Suprapubic skin (tissue), 4 donors: ENCODE data around the gene HIF1AN. TPM values are rescaled to one million over a fixed set of nuclear protein-coding genes. Genes with fewer than 3 reads are reported as not detected.

ENCODE experiments used
- DNase-seq, 2 donors: peaks; one replicate each; pipeline ENCODE4 v3.0.0-alpha.2; 2019; ENCODE audit warnings: low spot score in 2 of 2
- H3K27ac ChIP-seq: fragments of 200-600 bp; sonication (generic); one replicate; pipeline ENCODE4 v1.5.1; 2019
- H3K27me3 ChIP-seq: fragments of 200-600 bp; sonication (generic); one replicate; pipeline ENCODE4 v1.5.1; 2019
- H3K36me3 ChIP-seq: fragments of 200-600 bp; sonication (generic); one replicate; pipeline ENCODE4 v1.5.1; 2019
- H3K4me1 ChIP-seq: fragments of 200-600 bp; sonication (generic); one replicate; pipeline ENCODE4 v1.5.1; 2019
- H3K4me3 ChIP-seq: fragments of 200-600 bp; sonication (generic); one replicate; pipeline ENCODE4 v1.5.1; 2019; ENCODE audit warnings: mild to moderate bottlenecking
- H3K9me3 ChIP-seq: fragments of 200-600 bp; sonication (generic); one replicate; pipeline ENCODE4 v1.5.1; 2019
- EP300 ChIP-seq: sonication (generic); formaldehyde crosslinking; IDR thresholded peaks from one replicate; pipeline ENCODE4 v1.6.1; 2017; ENCODE audit warnings: antibody characterized with exemption
- POLR2A ChIP-seq, 2 donors: fragments of 450-650 bp; IDR thresholded peaks; one replicate each; pipeline ENCODE4 v1.6.1; 2017; ENCODE audit warnings: antibody characterized with exemption in 2 of 2, mild to moderate bottlenecking in 2 of 2, moderate library complexity in 2 of 2
- POLR2AphosphoS5 ChIP-seq, 3 donors: sonication (generic); formaldehyde crosslinking; IDR thresholded peaks; one replicate each; pipeline ENCODE4 v1.6.1; 2017; ENCODE audit warnings: antibody characterized with exemption in 3 of 3
- WGBS: methylation state at CpG from one replicate; pipeline ENCODE4 v1.1.5; 2018; 5-methylcytosine and 5-hydroxymethylcytosine counted together
- total RNA-seq, 4 donors: library from RNA; depleted of rRNA; stranded (reverse); fragments of >200 nt; gene quantifications; one replicate each; pipeline ENCODE4 v1.1.0, GENCODE V29; 2016
- TF ChIP-seq, protein P1 (sequence below), 2 donors: fragments of 200-600 bp in 1 of 2; fragments of 450-650 bp in 1 of 2; sonication (generic) in 1 of 2; IDR thresholded peaks; one replicate each; pipeline ENCODE4 v1.5.1; 2016 to 2019; ENCODE audit warnings: antibody characterized with exemption in 2 of 2, mild to moderate bottlenecking in 1 of 2, moderate library complexity in 1 of 2

HIF1AN gene
- total RNA-seq, 4 donors from 2014 or later = 13.5 to 43.5 (median 22.1) TPM

DNA sequence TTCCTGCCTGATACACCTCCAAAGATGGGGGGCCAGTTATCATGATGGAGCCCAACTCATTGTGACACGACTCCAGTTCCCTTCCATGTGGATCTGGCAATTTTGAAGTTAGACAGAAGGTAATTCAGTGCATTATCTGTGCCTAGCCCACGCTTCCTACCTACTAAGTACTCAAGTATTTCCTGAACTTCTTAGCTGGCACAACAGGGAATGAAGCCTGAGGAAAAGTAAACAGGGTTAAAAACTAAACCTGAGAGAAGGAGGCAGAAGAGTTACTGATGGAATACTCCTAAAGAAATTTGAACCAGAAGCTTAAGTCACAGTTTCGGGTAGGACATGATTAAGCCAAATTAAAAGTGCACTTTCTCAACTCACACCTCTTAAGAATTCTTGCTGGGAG lies 14.9 kb upstream of the HIF1AN start:
- H3K27ac ChIP-seq = no peak overlapping the region
- H3K36me3 ChIP-seq = peaks cover 29% of the 10 kb centered on the region
- H3K4me1 ChIP-seq = peaks cover 14% of the 10 kb centered on the region
- H3K4me3 ChIP-seq = no peak overlapping the region
- TF ChIP-seq POLR2AphosphoS5 (IDR thresholded peaks at IDR 0.05) = no peak
- no peak for TF ChIP-seq POLR2A (IDR thresholded peaks at IDR 0.05)
- TF ChIP-seq EP300 = no peak
- TF ChIP-seq, protein P1, sequence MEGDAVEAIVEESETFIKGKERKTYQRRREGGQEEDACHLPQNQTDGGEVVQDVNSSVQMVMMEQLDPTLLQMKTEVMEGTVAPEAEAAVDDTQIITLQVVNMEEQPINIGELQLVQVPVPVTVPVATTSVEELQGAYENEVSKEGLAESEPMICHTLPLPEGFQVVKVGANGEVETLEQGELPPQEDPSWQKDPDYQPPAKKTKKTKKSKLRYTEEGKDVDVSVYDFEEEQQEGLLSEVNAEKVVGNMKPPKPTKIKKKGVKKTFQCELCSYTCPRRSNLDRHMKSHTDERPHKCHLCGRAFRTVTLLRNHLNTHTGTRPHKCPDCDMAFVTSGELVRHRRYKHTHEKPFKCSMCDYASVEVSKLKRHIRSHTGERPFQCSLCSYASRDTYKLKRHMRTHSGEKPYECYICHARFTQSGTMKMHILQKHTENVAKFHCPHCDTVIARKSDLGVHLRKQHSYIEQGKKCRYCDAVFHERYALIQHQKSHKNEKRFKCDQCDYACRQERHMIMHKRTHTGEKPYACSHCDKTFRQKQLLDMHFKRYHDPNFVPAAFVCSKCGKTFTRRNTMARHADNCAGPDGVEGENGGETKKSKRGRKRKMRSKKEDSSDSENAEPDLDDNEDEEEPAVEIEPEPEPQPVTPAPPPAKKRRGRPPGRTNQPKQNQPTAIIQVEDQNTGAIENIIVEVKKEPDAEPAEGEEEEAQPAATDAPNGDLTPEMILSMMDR (IDR thresholded peaks at IDR 0.05) = no peak
- no peak for DNase-seq
- no peaks in the 10 kb centered on the region for H3K9me3 ChIP-seq
- 87% methylated on average over 3 of the region's 3 CpGs for WGBS
- peaks cover 5% of the 10 kb centered on the region for H3K27me3 ChIP-seq

DNA sequence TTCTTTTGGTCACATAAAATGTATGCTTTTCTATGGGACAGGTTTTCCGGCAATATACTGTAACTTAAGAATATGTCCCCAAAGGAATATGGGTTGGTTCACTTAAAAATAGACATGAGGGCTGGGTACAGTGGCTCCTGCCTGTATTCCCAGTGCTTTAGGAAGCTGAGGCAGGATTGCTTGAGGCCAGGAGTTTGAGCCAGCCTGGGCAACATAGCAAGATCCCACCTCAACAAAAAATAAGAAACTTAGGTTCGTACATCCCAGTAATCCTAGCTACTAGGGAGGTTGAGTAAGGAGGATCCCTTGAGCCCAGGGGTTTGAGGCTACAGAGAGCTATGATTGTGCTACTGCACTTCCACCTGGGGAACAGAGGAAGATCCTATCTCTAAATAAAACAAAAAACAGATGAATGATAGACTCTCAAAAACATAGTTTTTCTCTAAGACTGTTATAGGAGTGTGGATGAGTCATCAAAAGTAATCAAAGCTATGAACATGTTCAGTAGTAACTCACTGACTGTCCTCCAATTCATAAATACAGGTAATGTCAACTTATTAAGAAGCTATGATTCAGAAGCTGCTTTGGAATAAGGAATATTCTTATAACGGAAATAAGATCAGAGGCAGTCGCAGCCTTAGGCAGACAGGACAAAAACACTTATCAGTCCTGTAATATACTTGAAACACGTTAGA lies 13.5 kb upstream of the HIF1AN start:
- Histone ChIP-seq H3K9me3 (no peaks in the 10 kb centered on the region), H3K4me3 (no peak overlapping the region), H3K27me3 (peaks cover 5% of the 10 kb centered on the region), H3K27ac (no peak overlapping the region), H3K36me3 (peaks cover 42% of the 10 kb centered on the region), H3K4me1 (peaks cover 14% of the 10 kb centered on the region)
- no peak for DNase-seq
- 80% methylated on average over 5 of the region's 5 CpGs for WGBS
- TF ChIP-seq POLR2A (IDR thresholded peaks at IDR 0.05) = no peak
- TF ChIP-seq, protein P1 (IDR thresholded peaks at IDR 0.05) = no peak
- no peak for TF ChIP-seq EP300
- no peak for TF ChIP-seq POLR2AphosphoS5 (IDR thresholded peaks at IDR 0.05)

DNA sequence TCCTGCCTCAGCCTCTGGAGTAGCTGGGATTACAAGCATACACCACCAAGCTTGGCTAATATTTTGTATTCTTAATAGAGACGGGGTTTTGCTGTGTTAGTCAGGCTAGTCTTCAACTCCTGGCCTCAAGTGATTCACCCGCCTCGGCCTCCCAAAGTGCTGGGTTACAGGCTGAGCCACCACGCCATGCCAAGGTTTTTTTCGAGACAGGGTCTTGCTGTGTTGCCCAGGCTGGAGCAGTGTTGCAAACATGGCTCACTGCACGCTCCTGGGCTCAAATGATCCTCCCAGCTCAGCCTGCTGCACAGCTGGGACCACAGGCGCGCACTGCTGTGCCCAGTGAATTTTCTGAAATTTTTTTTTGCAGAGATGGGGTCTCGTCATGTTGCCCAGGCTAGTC lies 12.8 kb upstream of the HIF1AN start:
- Histone ChIP-seq H3K27ac (no peak overlapping the region), H3K4me3 (no peak overlapping the region), H3K9me3 (no peaks in the 10 kb centered on the region), H3K36me3 (peaks cover 42% of the 10 kb centered on the region), H3K27me3 (peaks cover 5% of the 10 kb centered on the region), H3K4me1 (peaks cover 19% of the 10 kb centered on the region)
- no peak for TF ChIP-seq POLR2A (IDR thresholded peaks at IDR 0.05)
- TF ChIP-seq EP300 = no peak
- TF ChIP-seq, protein P1 (IDR thresholded peaks at IDR 0.05) = no peak
- TF ChIP-seq POLR2AphosphoS5 (IDR thresholded peaks at IDR 0.05) = no peak
- DNase-seq = no peak
- 92% methylated on average over 8 of the region's 9 CpGs for WGBS

DNA sequence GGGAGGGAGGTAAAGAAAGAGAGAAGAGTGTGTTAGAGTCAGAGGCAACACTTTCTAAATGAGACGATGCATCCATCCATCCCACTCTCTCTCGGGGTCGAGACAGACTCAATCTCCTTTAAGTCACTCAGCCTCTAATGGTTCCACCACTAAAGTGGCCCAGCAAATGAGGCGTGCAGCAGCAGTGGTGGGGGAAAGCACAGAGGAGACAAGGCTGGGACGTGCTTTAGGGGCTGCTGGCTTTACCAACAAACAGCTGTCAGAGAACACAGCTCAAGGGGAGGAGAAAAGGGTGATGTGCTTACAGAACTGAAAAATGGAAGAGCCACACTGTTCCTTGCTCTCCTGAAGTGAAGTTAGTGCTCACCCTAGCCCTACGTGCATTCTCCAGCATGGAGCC lies 11.5 kb upstream of the HIF1AN start:
- no peaks in the 10 kb centered on the region for H3K9me3 ChIP-seq
- peaks cover 4% of the 10 kb centered on the region for H3K27me3 ChIP-seq
- H3K4me1 ChIP-seq = peaks cover 25% of the 10 kb centered on the region
- DNase-seq = no peak
- H3K27ac ChIP-seq = no peak overlapping the region
- no peak overlapping the region for H3K4me3 ChIP-seq
- 86% methylated on average over 6 of the region's 6 CpGs for WGBS
- H3K36me3 ChIP-seq = peaks cover 42% of the 10 kb centered on the region
- TF ChIP-seq, protein P1 (IDR thresholded peaks at IDR 0.05) = no peak
- no peak for TF ChIP-seq POLR2AphosphoS5 (IDR thresholded peaks at IDR 0.05)
- no peak for TF ChIP-seq POLR2A (IDR thresholded peaks at IDR 0.05)
- TF ChIP-seq EP300 = no peak

DNA sequence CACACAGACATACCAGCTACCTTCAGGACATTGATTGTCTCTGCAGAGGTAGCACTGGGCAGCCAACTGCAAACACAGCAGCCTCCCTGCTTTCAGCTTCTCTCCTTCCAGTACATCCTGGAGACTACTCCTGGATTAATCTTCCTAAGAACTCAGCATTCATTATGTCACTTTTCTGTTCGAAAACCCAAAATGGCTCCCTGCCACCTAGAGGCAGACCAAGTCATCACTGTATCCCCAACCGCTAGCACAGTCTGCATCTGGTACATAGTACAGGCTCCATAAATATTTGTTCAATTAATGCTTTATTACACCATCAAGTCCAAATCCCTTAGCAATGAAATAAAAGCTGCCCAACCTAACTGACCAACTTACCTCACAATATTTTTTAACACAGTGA lies 11.1 kb upstream of the HIF1AN start:
- TF ChIP-seq POLR2A (IDR thresholded peaks at IDR 0.05) (no peak), POLR2AphosphoS5 (IDR thresholded peaks at IDR 0.05) (no peak), EP300 (no peak)
- TF ChIP-seq, protein P1 (IDR thresholded peaks at IDR 0.05) = no peak
- peaks cover 21% of the 10 kb centered on the region for H3K4me1 ChIP-seq
- no peak overlapping the region for H3K4me3 ChIP-seq
- 93% methylated on average over 2 of the region's 2 CpGs for WGBS
- DNase-seq = no peak
- H3K27me3 ChIP-seq = peaks cover under 1% of the 10 kb centered on the region
- H3K36me3 ChIP-seq = peaks cover 42% of the 10 kb centered on the region
- no peak overlapping the region for H3K27ac ChIP-seq
- H3K9me3 ChIP-seq = no peaks in the 10 kb centered on the region
